Measurements from ENCODE around the gene PTRHD1.

The PTRHD1 gene

GRCh38 chr2:24827321-24828237 lies 34.4 kb upstream of the PTRHD1 start:
- FAIRE-seq (peak; percentile 93), DNase-seq (ENCODE audit: insufficient read length) (peak; percentile 87)
- TF ChIP-seq TAF1 (IDR thresholded peaks at IDR 0.05; ENCODE audit: borderline replicate concordance, low read depth, low read length): no peak
- 0 out of 2 replicates have a peak, but pooled peaks have one; percentile 36 for TF ChIP-seq POLR2AphosphoS5 (IDR thresholded peaks at IDR 0.05; ENCODE audit: low read depth, low read length)

- TF ChIP-seq TAF1 (IDR thresholded peaks at IDR 0.05; ENCODE audit: borderline replicate concordance, low read depth, low read length) (no peak), POLR2AphosphoS5 (IDR thresholded peaks at IDR 0.05; ENCODE audit: low read depth, low read length) (no peak)
- FAIRE-seq: no peak
- no peak for DNase-seq (ENCODE audit: insufficient read length)
These were observed 33.6 kb upstream of the PTRHD1 start for GRCh38 chr2:24826773-24827145.

DNA sequence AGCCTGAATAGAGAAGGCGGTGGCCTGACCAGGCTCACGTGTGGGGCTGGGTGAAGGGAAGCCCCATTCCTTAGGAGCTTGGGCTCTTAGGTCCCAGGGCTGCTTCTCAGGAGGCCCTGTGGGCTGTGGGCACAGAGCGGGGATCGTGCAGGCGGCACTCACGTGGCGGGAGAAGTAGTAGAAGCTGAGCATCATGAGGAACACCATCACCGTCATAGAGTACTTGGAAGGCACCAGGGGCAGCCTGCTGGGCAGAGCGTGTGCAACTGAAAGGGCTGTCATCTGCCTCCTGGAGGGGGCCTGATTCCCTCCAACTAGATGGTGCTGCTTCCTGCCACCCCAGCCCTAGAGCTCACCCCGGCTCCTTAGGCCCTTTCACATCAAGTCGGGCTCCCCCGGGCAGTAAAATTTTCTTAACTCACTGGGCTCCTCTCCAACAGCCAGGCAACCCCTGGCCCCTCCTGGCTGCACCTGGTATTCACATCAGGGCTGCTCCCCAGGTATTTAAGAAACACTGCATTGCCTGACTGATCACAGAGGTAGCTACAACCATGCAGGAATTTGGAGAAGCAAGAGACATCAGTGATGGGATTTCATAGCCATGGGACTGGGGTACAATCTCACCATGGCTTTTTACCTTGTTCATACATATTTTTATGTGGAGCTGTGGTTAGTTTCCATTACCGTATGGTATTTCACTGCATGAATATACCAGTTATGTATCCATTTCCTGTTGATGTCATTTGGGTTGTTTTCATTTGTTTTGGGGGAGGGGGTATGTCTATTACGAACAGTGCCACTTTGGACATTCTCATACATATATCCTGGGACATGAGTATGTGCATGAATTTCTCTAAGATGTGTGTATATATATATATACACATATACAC lies 32.9 kb upstream of the PTRHD1 start:
- TF ChIP-seq POLR2AphosphoS5 (IDR thresholded peaks at IDR 0.05; ENCODE audit: low read depth, low read length) (peak; percentile 42; the same call in 1 of the 2 replicates), TAF1 (IDR thresholded peaks at IDR 0.05; ENCODE audit: borderline replicate concordance, low read depth, low read length) (no peak)
- no peak for FAIRE-seq
- DNase-seq (ENCODE audit: insufficient read length): peak; percentile 15

GRCh38 chr2:24824966-24825882 lies 32.0 kb upstream of the PTRHD1 start:
- TF ChIP-seq POLR2AphosphoS5 (IDR thresholded peaks at IDR 0.05; ENCODE audit: low read depth, low read length) (no peak), POLR2A (IDR thresholded peaks at IDR 0.05; ENCODE audit: low read depth, low read length) (no peak), TAF1 (IDR thresholded peaks at IDR 0.05; ENCODE audit: borderline replicate concordance, low read depth, low read length) (no peak)
- peak; percentile 44 for DNase-seq (ENCODE audit: insufficient read length)
- peak; percentile 77 for FAIRE-seq

- no peak for DNase-seq (ENCODE audit: insufficient read length)
- no peak for FAIRE-seq
- TF ChIP-seq TAF1 (IDR thresholded peaks at IDR 0.05; ENCODE audit: borderline replicate concordance, low read depth, low read length) (no peak), POLR2AphosphoS5 (IDR thresholded peaks at IDR 0.05; ENCODE audit: low read depth, low read length) (no peak), POLR2A (IDR thresholded peaks at IDR 0.05; ENCODE audit: low read depth, low read length) (no peak)
These were observed 30.9 kb upstream of the PTRHD1 start for GRCh38 chr2:24824071-24824588.

- DNase-seq (ENCODE audit: insufficient read length) (no peak), FAIRE-seq (no peak)
- no peak for TF ChIP-seq TAF1 (IDR thresholded peaks at IDR 0.05; ENCODE audit: borderline replicate concordance, low read depth, low read length)
- TF ChIP-seq POLR2A (IDR thresholded peaks at IDR 0.05; ENCODE audit: low read depth, low read length): no peak
- TF ChIP-seq POLR2AphosphoS5 (IDR thresholded peaks at IDR 0.05; ENCODE audit: low read depth, low read length): no peak
These were observed 29.0 kb upstream of the PTRHD1 start for GRCh38 chr2:24822049-24822706.

DNA sequence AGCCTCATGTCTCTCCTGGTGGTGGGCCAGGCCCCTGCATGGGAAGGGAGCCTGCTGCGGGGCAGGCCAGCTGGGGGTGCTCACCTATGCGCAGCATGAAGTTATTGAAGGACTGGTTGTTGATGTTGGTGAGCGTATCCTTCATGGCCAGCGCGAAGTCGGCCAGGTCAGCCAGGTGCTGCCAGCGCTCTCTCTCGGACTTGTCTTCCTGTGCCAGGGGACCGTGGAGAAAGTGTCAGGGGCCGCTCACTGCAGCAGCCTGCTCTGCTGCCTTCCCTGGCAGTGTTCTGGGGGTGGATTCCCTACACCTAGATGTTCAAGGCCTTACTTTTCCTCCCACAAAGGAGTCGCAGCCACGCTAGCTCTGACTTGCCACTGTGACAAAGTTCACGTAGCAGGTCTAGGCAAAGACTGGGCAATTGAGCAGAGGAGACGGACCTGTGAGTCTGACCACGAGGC lies 28.3 kb upstream of the PTRHD1 start:
- FAIRE-seq (no peak), DNase-seq (ENCODE audit: insufficient read length) (peak; percentile 6)
- no peak for TF ChIP-seq POLR2A (IDR thresholded peaks at IDR 0.05; ENCODE audit: low read depth, low read length)
- TF ChIP-seq TAF1 (IDR thresholded peaks at IDR 0.05; ENCODE audit: borderline replicate concordance, low read depth, low read length): no peak
- no peak for TF ChIP-seq POLR2AphosphoS5 (IDR thresholded peaks at IDR 0.05; ENCODE audit: low read depth, low read length)

DNA sequence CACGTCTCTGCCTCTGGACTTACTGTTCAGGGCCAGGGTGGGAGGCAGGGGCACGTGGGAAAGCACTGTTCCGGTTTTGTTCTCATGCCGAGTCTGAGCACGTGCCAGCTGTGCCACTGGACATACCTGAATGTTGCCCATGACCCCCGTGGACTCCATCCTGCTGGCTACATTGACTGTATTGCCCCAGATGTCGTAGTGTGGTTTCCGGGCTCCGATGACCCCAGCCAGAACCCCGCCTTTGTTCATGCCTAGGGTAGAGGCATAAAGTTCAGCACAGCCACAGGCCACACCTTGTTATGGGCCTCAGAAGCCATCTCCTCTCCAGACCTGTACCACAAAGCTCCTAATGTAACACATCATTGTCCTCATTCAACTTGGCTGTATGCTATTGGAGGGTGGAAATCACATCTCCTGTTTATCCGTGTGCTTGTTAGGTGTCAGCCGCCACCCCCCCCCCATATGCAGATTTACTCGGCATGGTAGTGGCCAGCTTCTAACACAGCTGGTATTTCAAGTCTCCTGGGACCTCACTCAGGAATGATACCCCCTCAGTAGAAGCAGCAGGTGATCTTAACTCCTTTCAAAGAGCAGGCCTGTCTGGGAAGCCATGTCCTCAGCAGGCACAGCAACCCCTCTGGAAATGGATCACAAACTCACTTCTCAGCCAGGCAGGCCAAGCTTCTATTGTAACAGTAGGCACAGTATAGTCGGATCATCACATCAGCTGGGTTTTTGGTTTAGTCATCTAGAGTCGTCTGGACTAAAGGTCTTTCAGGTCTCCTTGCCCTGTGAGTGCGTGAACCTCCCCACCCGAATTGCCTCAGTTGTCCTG lies 27.6 kb upstream of the PTRHD1 start:
- DNase-seq (ENCODE audit: insufficient read length): peak; percentile 7
- TF ChIP-seq POLR2A (IDR thresholded peaks at IDR 0.05; ENCODE audit: low read depth, low read length) (no peak), POLR2AphosphoS5 (IDR thresholded peaks at IDR 0.05; ENCODE audit: low read depth, low read length) (peak; percentile 30; the same call in 1 of the 2 replicates), TAF1 (IDR thresholded peaks at IDR 0.05; ENCODE audit: borderline replicate concordance, low read depth, low read length) (no peak)
- FAIRE-seq: no peak

DNA sequence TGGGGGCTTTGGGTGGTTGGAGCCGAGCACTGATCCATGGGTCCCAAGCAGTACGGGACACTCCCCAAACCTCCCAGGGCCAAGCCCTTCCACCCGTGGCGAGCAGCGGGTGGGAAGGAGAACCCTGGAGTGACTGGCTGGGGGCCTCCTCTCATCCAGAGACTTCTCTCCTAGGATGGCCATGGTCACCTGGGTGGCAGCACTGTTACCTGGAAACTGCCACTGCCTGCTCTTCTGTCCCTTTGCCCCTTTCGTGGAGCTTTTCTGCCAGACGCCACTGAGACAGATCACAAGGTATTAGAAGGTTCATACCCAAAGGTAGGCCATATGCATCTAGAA lies 27.0 kb upstream of the PTRHD1 start:
- TF ChIP-seq TAF1 (IDR thresholded peaks at IDR 0.05; ENCODE audit: borderline replicate concordance, low read depth, low read length) (no peak), POLR2AphosphoS5 (IDR thresholded peaks at IDR 0.05; ENCODE audit: low read depth, low read length) (peak; percentile 20; the same call in 1 of the 2 replicates)
- DNase-seq (ENCODE audit: insufficient read length) (peak; percentile 13), FAIRE-seq (no peak)
